ENCODE data around the gene TRIO. TPM values are rescaled to one million over a fixed set of nuclear protein-coding genes. Genes with fewer than 3 reads are reported as not detected.

The TRIO gene
- polyA plus RNA-seq, 1 experiment: 176 TPM

- Histone ChIP-seq H3K36me3 (ENCODE audit: control insufficient read depth, insufficient read depth, low read length) (no peaks in the 10 kb centered on the region), H3K4me3 (ENCODE audit: low read depth, low read length) (no peak overlapping the region), H3K27me3 (ENCODE audit: control insufficient read depth, insufficient read depth, low read length) (no peaks in the 10 kb centered on the region)
- DNase-seq (ENCODE audit: low read depth): no peak
- CTCF ChIA-PET: no interaction called here
- POLR2A ChIA-PET: no interaction called here
- no peak for TF ChIP-seq CTCF (IDR thresholded peaks at IDR 0.05; ENCODE audit: insufficient read depth, low read depth, low read length)
These were observed 15.1 kb upstream of the TRIO start for GRCh38 chr5:14128079-14128478.

GRCh38 chr5:14129123-14129522 lies 14.0 kb upstream of the TRIO start:
- Histone ChIP-seq H3K36me3 (ENCODE audit: control insufficient read depth, insufficient read depth, low read length) (no peaks in the 10 kb centered on the region), H3K4me3 (ENCODE audit: low read depth, low read length) (no peak overlapping the region), H3K27me3 (ENCODE audit: control insufficient read depth, insufficient read depth, low read length) (no peaks in the 10 kb centered on the region)
- TF ChIP-seq CTCF (IDR thresholded peaks at IDR 0.05; ENCODE audit: insufficient read depth, low read depth, low read length): no peak
- DNase-seq (ENCODE audit: low read depth): no peak
- POLR2A ChIA-PET: no interaction called here
- CTCF ChIA-PET: interaction anchor here (1.7 kb wide), 1 partner anchor 8 kb away, joined by 7 read pairs; no protein-coding TSS in a partner anchor

DNA sequence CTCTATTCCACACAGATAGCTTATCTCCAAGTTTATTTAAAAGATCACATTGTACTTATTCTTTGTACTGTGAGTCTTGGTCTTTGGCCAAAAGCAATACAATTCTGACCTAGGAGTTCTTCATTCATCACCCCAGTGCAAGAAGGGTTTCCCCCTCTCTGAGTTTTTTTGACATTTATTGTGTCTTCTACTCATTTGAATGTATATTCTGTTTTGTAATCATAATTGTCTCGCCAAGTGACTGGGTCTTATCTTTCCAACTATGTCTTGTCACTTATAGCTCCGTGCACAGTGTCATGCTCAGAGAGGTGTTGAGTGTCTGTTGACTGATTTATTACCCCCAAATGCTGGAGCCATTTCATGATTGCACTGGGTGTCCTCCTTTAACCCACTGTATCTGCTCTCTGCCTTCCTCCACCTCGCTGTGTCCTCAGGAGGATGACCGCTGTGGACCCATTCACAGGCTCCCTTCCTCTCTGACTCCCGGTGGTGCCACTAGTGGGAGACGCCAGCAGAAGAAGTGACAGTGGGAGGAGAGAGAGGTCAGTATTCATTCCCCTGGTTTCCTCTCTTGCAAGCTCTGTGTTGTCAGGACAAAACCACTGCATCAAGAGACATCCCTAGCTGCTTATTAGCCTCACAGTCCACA lies 11.2 kb upstream of the TRIO start:
- no peaks in the 10 kb centered on the region for H3K36me3 ChIP-seq (ENCODE audit: control insufficient read depth, insufficient read depth, low read length)
- ChIA-PET CTCF (interaction anchor here (1.3 to 1.9 kb wide), 2 partner anchors 11 to 23 kb away, joined by 4 to 8 read pairs; no protein-coding TSS in a partner anchor), POLR2A (interaction anchor here (0.5 kb wide), 1 partner anchor 67 kb away, joined by 14 read pairs; no protein-coding TSS in a partner anchor)
- TF ChIP-seq CTCF (IDR thresholded peaks at IDR 0.05; ENCODE audit: insufficient read depth, low read depth, low read length): no peak
- DNase-seq (ENCODE audit: low read depth): no peak
- no peaks in the 10 kb centered on the region for H3K27me3 ChIP-seq (ENCODE audit: control insufficient read depth, insufficient read depth, low read length)
- H3K4me3 ChIP-seq (ENCODE audit: low read depth, low read length): no peak overlapping the region

DNA sequence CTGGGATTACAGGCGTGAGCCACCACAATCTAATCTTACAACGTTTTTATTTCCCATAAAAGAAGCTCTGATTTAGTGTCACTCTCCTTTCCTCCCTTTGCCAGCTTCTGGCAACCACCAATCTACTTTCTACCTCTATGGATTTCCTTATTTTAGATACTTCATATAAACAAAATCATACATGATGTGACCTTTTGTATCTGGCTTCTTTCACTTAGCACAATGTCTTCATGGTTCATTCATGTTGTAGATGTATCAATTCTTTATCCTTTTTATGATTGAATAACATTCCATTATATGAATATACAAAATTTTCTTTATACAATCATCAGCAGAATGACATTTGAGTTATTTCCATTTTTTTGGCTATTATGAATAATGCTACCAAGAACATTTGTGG lies 9.7 kb upstream of the TRIO start:
- DNase-seq (ENCODE audit: low read depth): no peak
- Histone ChIP-seq H3K4me3 (ENCODE audit: low read depth, low read length) (no peak overlapping the region), H3K36me3 (ENCODE audit: control insufficient read depth, insufficient read depth, low read length) (no peaks in the 10 kb centered on the region), H3K27me3 (ENCODE audit: control insufficient read depth, insufficient read depth, low read length) (no peaks in the 10 kb centered on the region)
- ChIA-PET CTCF (interaction anchor here (1.6 to 1.9 kb wide), 2 partner anchors 12 to 25 kb away, joined by 5 to 8 read pairs; no protein-coding TSS in a partner anchor), POLR2A (interaction anchor here (0.7 kb wide), 1 partner anchor 19 kb away, joined by 3 read pairs; no protein-coding TSS in a partner anchor)
- no peak for TF ChIP-seq CTCF (IDR thresholded peaks at IDR 0.05; ENCODE audit: insufficient read depth, low read depth, low read length)

DNA sequence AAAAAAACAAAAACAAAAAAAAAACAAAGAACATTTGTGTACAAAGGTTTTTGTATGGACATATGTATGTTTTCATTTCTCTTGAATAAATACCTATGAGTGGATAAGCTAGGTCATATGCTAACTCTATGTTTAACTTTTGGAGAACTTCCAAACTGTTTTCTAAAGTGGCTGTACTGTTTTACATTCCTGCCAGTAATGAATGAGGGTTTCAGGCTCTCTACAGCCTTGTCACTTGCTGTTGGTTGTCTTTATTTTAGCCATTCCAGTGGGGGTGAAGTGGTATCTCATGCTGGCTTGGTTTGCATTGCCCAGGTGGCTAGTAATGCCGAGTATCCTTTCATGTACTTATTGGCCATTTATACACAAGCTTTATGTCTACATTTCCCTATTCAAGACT lies 9.1 kb upstream of the TRIO start:
- CTCF ChIA-PET: interaction anchor here (0.7 to 1.6 kb wide), 4 partner anchors 25 to 549 kb away, joined by 3 to 5 read pairs (median 3); no protein-coding TSS in a partner anchor
- POLR2A ChIA-PET: interaction anchor here (0.7 kb wide), 1 partner anchor 18 kb away, joined by 3 read pairs; no protein-coding TSS in a partner anchor
- no peaks in the 10 kb centered on the region for H3K36me3 ChIP-seq (ENCODE audit: control insufficient read depth, insufficient read depth, low read length)

More for the DNA sequence above, 9.1 kb upstream of the TRIO start:
- H3K4me3 ChIP-seq (ENCODE audit: low read depth, low read length): no peak overlapping the region
- no peaks in the 10 kb centered on the region for H3K27me3 ChIP-seq (ENCODE audit: control insufficient read depth, insufficient read depth, low read length)
- TF ChIP-seq CTCF (IDR thresholded peaks at IDR 0.05; ENCODE audit: insufficient read depth, low read depth, low read length): no peak
- DNase-seq (ENCODE audit: low read depth): no peak

Measured in BJ (cell line).